BLaER1 treated with 17β-estradiol and CSF1 and Interleukin-3, amounts not matched to agents 10 nM and 100 nM (cell line): Measurements from ENCODE around the gene STARD13.

Source experiments
- H3K27ac ChIP-seq, 11 experiments: shearing (Covaris generic); formaldehyde crosslinking; 2 replicates each; pipeline ENCODE4 v1.8.1; 2022
- H3K27me3 ChIP-seq, 11 experiments: shearing (Covaris generic); formaldehyde crosslinking; 2 replicates each; pipeline ENCODE4 v1.8.1; 2022
- H3K36me3 ChIP-seq, 11 experiments: shearing (Covaris generic); formaldehyde crosslinking; 2 replicates each; pipeline ENCODE4 v1.8.1; 2022
- H3K4me1 ChIP-seq, 10 experiments: shearing (Covaris generic); formaldehyde crosslinking; 2 replicates each; pipeline ENCODE4 v1.8.1; 2022
- H3K4me2 ChIP-seq, 11 experiments: shearing (Covaris generic); formaldehyde crosslinking; 2 replicates each; pipeline ENCODE4 v1.8.1; 2022
- H3K4me3 ChIP-seq, 10 experiments: shearing (Covaris generic); formaldehyde crosslinking; 2 replicates each; pipeline ENCODE4 v1.8.1; 2022
- H3K9ac ChIP-seq, 11 experiments: shearing (Covaris generic); formaldehyde crosslinking; 2 replicates each; pipeline ENCODE4 v1.8.1; 2022
- H3K9me3 ChIP-seq, 11 experiments: shearing (Covaris generic); formaldehyde crosslinking; replicated peaks in 1 of 11; 2 replicates each; pipeline ENCODE4 v1.8.1; 2022
- H4K20me1 ChIP-seq, 11 experiments: shearing (Covaris generic); formaldehyde crosslinking; 2 replicates each; pipeline ENCODE4 v1.8.1; 2022
- Cebpa-rat ChIP-seq, 11 experiments: shearing (Covaris generic); IDR thresholded peaks; 2 replicates each; pipeline ENCODE4 v1.8.1; 2022

The STARD13 gene

GRCh38 chr13:33109271-33109697 is 176.3 kb downstream of the STARD13 start:
- H3K4me2 ChIP-seq, result peak overlapping the region in 2 of 11 experiments; percentile 85 to 90; a peak in 4 of 22 replicates
- H3K4me1 ChIP-seq, result peaks cover 11 to 79% (median 16%) of the 10 kb centered on the region in 10 experiments; a peak in 19 of 20 replicates
- no peak overlapping the region for H3K4me3 ChIP-seq
- no peak for TF ChIP-seq Cebpa-rat (IDR thresholded peaks at IDR 0.05)
- no peaks in the 10 kb centered on the region for H4K20me1 ChIP-seq
- peaks cover 0 to 17% (median 0%) of the 10 kb centered on the region in 11 experiments; a peak in 3 of 22 replicates for H3K27me3 ChIP-seq
- H3K27ac ChIP-seq, result no peak overlapping the region; a peak in 1 of 22 replicates
- no peak overlapping the region for H3K9ac ChIP-seq
- peaks cover 0 to 4% (median 0%) of the 10 kb centered on the region in 11 experiments; a peak in 2 of 22 replicates for H3K36me3 ChIP-seq
- H3K9me3 ChIP-seq, result no peaks in the 10 kb centered on the region

DNA sequence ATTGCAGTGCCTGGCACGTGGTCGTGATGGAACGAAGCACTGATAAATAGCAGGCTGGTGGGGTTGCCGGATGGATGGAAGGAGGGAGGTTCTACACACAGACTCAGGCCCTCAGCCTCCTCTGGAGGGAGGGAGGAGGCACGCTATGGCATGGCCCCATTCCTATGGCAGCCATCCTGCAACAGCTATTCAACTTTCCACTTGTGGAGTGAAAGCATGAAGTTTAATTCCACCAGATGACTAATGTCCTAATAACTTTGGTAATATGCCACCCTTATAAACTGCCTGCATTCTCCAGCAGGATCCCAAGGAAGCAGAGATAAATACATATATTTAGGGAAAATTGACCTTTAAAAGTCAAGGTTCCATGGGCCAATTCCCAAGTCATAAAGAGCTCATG is 176.9 kb downstream of the STARD13 start:
- TF ChIP-seq Cebpa-rat (IDR thresholded peaks at IDR 0.05), result no peak
- H3K9me3 ChIP-seq, result no peaks in the 10 kb centered on the region
- no peak overlapping the region for H3K4me3 ChIP-seq
- H3K36me3 ChIP-seq, result no peaks in the 10 kb centered on the region; a peak in 2 of 22 replicates
- H3K27me3 ChIP-seq, result peaks cover 0 to 17% (median 0%) of the 10 kb centered on the region in 11 experiments; a peak in 3 of 22 replicates
- no peak overlapping the region for H3K9ac ChIP-seq
- H3K4me2 ChIP-seq, result peak overlapping the region in 2 of 11 experiments; percentile 85 to 90; a peak in 3 of 22 replicates
- peaks cover 11 to 83% (median 16%) of the 10 kb centered on the region in 10 experiments; a peak in 19 of 20 replicates for H3K4me1 ChIP-seq
- no peaks in the 10 kb centered on the region for H4K20me1 ChIP-seq
- H3K27ac ChIP-seq, result no peak overlapping the region

GRCh38 chr13:33107361-33107760 is 178.2 kb downstream of the STARD13 start:
- no peak overlapping the region for H3K4me3 ChIP-seq
- peak overlapping the region in 2 of 11 experiments; percentile 76 to 90; a peak in 4 of 22 replicates for H3K4me2 ChIP-seq
- H4K20me1 ChIP-seq, result no peaks in the 10 kb centered on the region
- TF ChIP-seq Cebpa-rat (IDR thresholded peaks at IDR 0.05), result no peak
- no peak overlapping the region for H3K27ac ChIP-seq
- H3K4me1 ChIP-seq, result peaks cover 11 to 89% (median 16%) of the 10 kb centered on the region in 10 experiments; a peak in 19 of 20 replicates
- H3K9me3 ChIP-seq, result no peaks in the 10 kb centered on the region
- H3K36me3 ChIP-seq, result no peaks in the 10 kb centered on the region; a peak in 2 of 22 replicates
- H3K27me3 ChIP-seq, result peaks cover 0 to 6% (median 0%) of the 10 kb centered on the region in 11 experiments; a peak in 1 of 22 replicates
- peak overlapping the region in 1 of 11 experiments; percentile 23; a peak in 1 of 22 replicates for H3K9ac ChIP-seq

- H3K36me3 ChIP-seq, result no peaks in the 10 kb centered on the region; a peak in 2 of 22 replicates
- H3K4me3 ChIP-seq, result no peak overlapping the region
- peak overlapping the region in 2 of 11 experiments; percentile 23 to 80; a peak in 1 of 22 replicates for H3K9ac ChIP-seq
- peak overlapping the region in 2 of 11 experiments; percentile 83 to 92; a peak in 4 of 22 replicates for H3K27ac ChIP-seq
- no peaks in the 10 kb centered on the region for H4K20me1 ChIP-seq
- peaks cover 11 to 86% (median 16%) of the 10 kb centered on the region in 10 experiments; a peak in 19 of 20 replicates for H3K4me1 ChIP-seq
- H3K9me3 ChIP-seq, result no peaks in the 10 kb centered on the region
- 0 out of 22 replicates have a peak, but pooled peaks cover 0 to 3% (median 0%) of the 10 kb centered on the region in 11 experiments for H3K27me3 ChIP-seq
- TF ChIP-seq Cebpa-rat (IDR thresholded peaks at IDR 0.05), result no peak
- H3K4me2 ChIP-seq, result peak overlapping the region in 3 of 11 experiments; percentile 53 to 90 (median 76); a peak in 5 of 22 replicates
These were observed 178.7 kb downstream of the STARD13 start for GRCh38 chr13:33106656-33107360.

DNA sequence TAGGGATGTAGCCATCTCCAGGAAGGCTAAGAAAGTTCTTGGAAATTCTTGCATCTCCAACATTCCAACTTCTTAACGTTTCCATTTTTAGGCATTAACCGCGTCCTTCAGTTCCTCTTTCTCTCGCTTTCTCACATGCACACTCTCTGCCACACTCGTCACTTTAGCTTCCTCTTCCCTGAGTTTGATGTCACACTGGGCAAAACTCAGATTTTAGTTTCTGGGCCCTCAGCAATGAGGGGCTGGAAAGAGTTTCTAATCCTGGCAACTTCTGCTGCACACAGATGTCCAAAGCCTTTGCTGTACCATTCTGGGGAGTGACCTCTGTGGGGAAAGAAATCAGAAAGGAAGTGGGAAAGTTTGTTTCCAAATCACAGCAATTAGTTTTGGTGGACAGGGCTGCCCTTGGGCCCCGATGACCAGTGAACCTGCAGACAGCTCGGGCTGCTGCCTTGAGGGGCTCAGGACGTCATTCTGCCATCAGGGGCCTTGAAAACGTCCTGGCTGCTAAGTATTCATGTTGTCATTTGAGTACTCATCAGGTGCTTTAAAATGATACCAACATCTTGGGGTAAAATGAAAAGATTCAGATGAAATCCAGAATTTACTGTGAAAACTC is 180.1 kb downstream of the STARD13 start:
- peaks cover 0 to 8% (median 0%) of the 10 kb centered on the region in 11 experiments; a peak in 1 of 22 replicates for H3K9me3 ChIP-seq
- no peak overlapping the region for H3K4me3 ChIP-seq
- no peaks in the 10 kb centered on the region for H4K20me1 ChIP-seq
- H3K27me3 ChIP-seq, result no peaks in the 10 kb centered on the region
- peak overlapping the region in 8 of 11 experiments; percentile 4 to 90 (median 57); a peak in 12 of 22 replicates for H3K4me2 ChIP-seq
- H3K36me3 ChIP-seq, result no peaks in the 10 kb centered on the region; a peak in 2 of 22 replicates
- H3K4me1 ChIP-seq, result peaks cover 6 to 84% (median 11%) of the 10 kb centered on the region in 10 experiments; a peak in 19 of 20 replicates
- peak overlapping the region in 4 of 11 experiments; percentile 28 to 92 (median 63); a peak in 7 of 22 replicates for H3K27ac ChIP-seq
- TF ChIP-seq Cebpa-rat (IDR thresholded peaks at IDR 0.05), result peak in 1 of 11 experiments; percentile 67; a peak in 2 of 22 replicates
- H3K9ac ChIP-seq, result peak overlapping the region in 2 of 11 experiments; percentile 67 to 80; a peak in 3 of 22 replicates

DNA sequence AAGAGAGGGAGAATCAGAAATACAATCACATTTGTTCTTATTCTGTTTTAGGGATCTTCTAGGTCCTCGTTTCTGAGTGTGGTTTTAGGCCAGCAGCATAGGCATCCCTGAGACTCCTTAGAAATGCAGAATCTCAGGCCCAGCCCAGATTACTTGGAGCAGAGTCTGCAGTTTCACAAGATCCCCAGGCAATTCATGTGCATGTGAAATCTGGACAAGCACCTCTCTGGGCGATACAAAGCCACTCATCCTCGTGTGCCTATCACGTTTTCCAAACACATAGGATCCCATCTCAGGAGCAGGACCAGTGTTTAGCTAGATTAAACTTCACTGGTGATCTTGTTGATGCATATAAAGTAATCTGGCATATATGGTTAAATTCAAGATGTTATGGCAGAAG is 182.1 kb downstream of the STARD13 start:
- Histone ChIP-seq H4K20me1 (no peaks in the 10 kb centered on the region), H3K27ac (no peak overlapping the region), H3K9me3 (peaks cover 0 to 18% (median 1%) of the 10 kb centered on the region in 11 experiments; a peak in 10 of 22 replicates), H3K9ac (no peak overlapping the region), H3K4me2 (peak overlapping the region in 2 of 11 experiments; percentile 76 to 90; a peak in 3 of 22 replicates), H3K4me1 (peaks cover 4 to 64% (median 8%) of the 10 kb centered on the region in 10 experiments; a peak in 14 of 20 replicates), H3K4me3 (no peak overlapping the region), H3K27me3 (no peaks in the 10 kb centered on the region), H3K36me3 (no peaks in the 10 kb centered on the region; a peak in 2 of 22 replicates)
- TF ChIP-seq Cebpa-rat (IDR thresholded peaks at IDR 0.05), result no peak

DNA sequence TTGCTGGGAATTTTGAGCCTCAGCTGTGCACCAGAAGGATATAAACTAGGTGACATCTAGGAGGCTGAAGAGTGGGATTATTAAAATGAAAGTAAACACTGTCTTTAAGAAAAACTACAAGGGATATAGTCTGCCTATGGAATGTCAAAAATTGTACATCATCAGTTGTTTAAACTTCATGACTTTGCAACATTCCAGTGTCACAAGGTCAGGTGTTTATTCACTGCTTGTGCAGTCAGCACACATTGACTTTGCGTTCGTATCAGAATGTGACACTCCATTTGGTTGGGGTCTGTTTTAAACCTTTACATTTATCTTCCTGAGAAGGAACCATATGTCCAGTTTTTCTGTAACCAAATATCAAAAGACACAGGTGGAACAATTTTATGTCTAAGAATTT is 183.7 kb downstream of the STARD13 start:
- TF ChIP-seq Cebpa-rat (IDR thresholded peaks at IDR 0.05), result no peak
- no peaks in the 10 kb centered on the region for H3K27me3 ChIP-seq
- H3K36me3 ChIP-seq, result no peaks in the 10 kb centered on the region; a peak in 1 of 22 replicates
- peaks cover 4 to 55% (median 8%) of the 10 kb centered on the region in 10 experiments; a peak in 14 of 20 replicates for H3K4me1 ChIP-seq
- H3K4me2 ChIP-seq, result no peak overlapping the region; a peak in 1 of 22 replicates
- H4K20me1 ChIP-seq, result no peaks in the 10 kb centered on the region
- H3K9me3 ChIP-seq, result peaks cover 0 to 29% (median 11%) of the 10 kb centered on the region in 11 experiments; a peak in 14 of 22 replicates
- no peak overlapping the region for H3K4me3 ChIP-seq
- H3K9ac ChIP-seq, result no peak overlapping the region
- no peak overlapping the region for H3K27ac ChIP-seq

- Histone ChIP-seq H3K9ac (no peak overlapping the region), H3K27ac (no peak overlapping the region), H3K9me3 (peaks cover 0 to 29% (median 11%) of the 10 kb centered on the region in 11 experiments; a peak in 14 of 22 replicates), H3K4me3 (no peak overlapping the region), H3K27me3 (no peaks in the 10 kb centered on the region), H4K20me1 (no peaks in the 10 kb centered on the region), H3K36me3 (no peaks in the 10 kb centered on the region), H3K4me1 (peaks cover 4 to 54% (median 8%) of the 10 kb centered on the region in 10 experiments; a peak in 14 of 20 replicates), H3K4me2 (peak overlapping the region in 1 of 11 experiments; percentile 26; a peak in 1 of 22 replicates)
- TF ChIP-seq Cebpa-rat (IDR thresholded peaks at IDR 0.05), result no peak
These were observed 184.7 kb downstream of the STARD13 start for GRCh38 chr13:33100886-33101285.
